BLaER1 treated with 17β-estradiol and CSF1 and Interleukin-3, amounts not matched to agents 10 nM and 100 nM (cell line): ENCODE measurements around the gene SLC25A11.

Experiments used
- H3K27ac ChIP-seq, 11 experiments: shearing (Covaris generic); formaldehyde crosslinking; 2 replicates each; pipeline ENCODE4 v1.8.1; 2022
- H3K27me3 ChIP-seq, 11 experiments: shearing (Covaris generic); formaldehyde crosslinking; 2 replicates each; pipeline ENCODE4 v1.8.1; 2022
- H3K36me3 ChIP-seq, 11 experiments: shearing (Covaris generic); formaldehyde crosslinking; 2 replicates each; pipeline ENCODE4 v1.8.1; 2022
- H3K4me1 ChIP-seq, 10 experiments: shearing (Covaris generic); formaldehyde crosslinking; 2 replicates each; pipeline ENCODE4 v1.8.1; 2022
- H3K4me2 ChIP-seq, 11 experiments: shearing (Covaris generic); formaldehyde crosslinking; 2 replicates each; pipeline ENCODE4 v1.8.1; 2022
- H3K4me3 ChIP-seq, 10 experiments: shearing (Covaris generic); formaldehyde crosslinking; 2 replicates each; pipeline ENCODE4 v1.8.1; 2022
- H3K9ac ChIP-seq, 11 experiments: shearing (Covaris generic); formaldehyde crosslinking; 2 replicates each; pipeline ENCODE4 v1.8.1; 2022
- H3K9me3 ChIP-seq, 11 experiments: shearing (Covaris generic); formaldehyde crosslinking; replicated peaks in 1 of 11; 2 replicates each; pipeline ENCODE4 v1.8.1; 2022
- H4K20me1 ChIP-seq, 11 experiments: shearing (Covaris generic); formaldehyde crosslinking; 2 replicates each; pipeline ENCODE4 v1.8.1; 2022
- Cebpa-rat ChIP-seq, 11 experiments: shearing (Covaris generic); IDR thresholded peaks; 2 replicates each; pipeline ENCODE4 v1.8.1; 2022

Gene SLC25A11

DNA sequence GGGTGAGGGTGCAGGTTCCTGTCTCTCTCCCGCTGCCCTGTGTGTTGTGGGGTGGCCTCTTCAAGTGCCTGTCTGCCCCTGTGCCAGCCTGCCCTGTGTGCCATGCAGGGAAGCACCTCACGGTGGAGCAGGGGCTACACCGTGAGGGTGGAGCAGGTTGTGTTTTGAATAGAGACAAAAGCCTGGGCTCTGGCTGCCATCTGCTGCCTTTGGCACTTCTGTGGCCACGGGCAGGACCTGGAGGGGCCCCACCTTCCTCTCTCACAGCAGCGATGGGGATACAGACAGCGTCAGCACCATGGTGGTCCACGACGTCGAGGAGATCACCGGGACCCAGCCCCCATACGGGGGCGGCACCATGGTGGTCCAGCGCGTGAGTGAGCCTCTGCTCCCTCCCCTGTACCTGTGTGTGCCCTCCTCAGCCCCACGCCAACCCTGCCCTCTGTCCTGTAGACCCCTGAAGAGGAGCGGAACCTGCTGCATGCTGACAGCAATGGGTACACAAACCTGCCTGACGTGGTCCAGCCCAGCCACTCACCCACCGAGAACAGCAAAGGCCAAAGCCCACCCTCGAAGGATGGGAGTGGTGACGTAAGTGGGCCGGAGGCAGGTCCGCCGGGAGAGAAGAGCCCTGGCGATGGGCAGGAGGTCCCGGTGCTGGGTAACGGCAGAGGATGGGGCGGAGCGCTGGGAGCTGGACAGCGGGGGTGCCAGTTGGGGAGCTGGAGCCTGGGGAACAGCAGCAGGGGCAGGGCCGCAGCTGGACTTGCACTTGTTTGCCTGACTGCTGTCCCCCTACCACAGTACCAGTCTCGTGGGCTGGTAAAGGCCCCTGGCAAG lies 45.9 kb downstream of the SLC25A11 start:
- H3K9me3 ChIP-seq = no peaks in the 10 kb centered on the region
- peaks cover 9 to 19% (median 10%) of the 10 kb centered on the region in 11 experiments for H3K27me3 ChIP-seq
- TF ChIP-seq Cebpa-rat (IDR thresholded peaks at IDR 0.05) = no peak
- peaks cover 53 to 86% (median 78%) of the 10 kb centered on the region in 11 experiments for H3K36me3 ChIP-seq
- no peak overlapping the region for H3K4me2 ChIP-seq
- H3K9ac ChIP-seq = peak overlapping the region in 4 of 11 experiments; percentile 7 to 18 (median 15); a peak in 1 of 22 replicates
- H3K4me1 ChIP-seq = peaks cover 6 to 55% (median 11%) of the 10 kb centered on the region in 10 experiments; a peak in 19 of 20 replicates
- peaks cover 0 to 43% (median 0%) of the 10 kb centered on the region in 11 experiments; a peak in 10 of 22 replicates for H4K20me1 ChIP-seq
- no peak overlapping the region for H3K4me3 ChIP-seq
- no peak overlapping the region for H3K27ac ChIP-seq

DNA sequence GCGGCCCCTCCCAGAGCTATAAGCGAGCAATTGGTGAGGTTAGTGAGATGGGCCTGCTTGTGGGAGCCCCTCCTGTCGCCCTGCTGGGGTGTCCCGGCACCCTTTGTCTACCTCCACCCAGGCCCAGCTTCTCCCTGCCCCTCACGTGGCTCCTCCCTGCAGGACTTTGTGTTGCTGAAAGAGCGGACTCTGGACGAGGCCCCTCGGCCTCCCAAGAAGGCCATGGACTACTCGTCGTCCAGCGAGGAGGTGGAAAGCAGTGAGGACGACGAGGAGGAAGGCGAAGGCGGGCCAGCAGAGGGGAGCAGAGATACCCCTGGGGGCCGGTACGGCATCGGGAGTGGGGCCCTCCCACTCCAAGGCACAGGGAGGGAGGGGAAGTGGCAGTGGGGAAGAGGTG lies 46.6 kb downstream of the SLC25A11 start:
- peaks cover 0 to 41% (median 0%) of the 10 kb centered on the region in 11 experiments; a peak in 8 of 22 replicates for H4K20me1 ChIP-seq
- H3K4me2 ChIP-seq = no peak overlapping the region
- peaks cover 0 to 48% (median 4%) of the 10 kb centered on the region in 10 experiments; a peak in 15 of 20 replicates for H3K4me1 ChIP-seq
- no peaks in the 10 kb centered on the region for H3K9me3 ChIP-seq
- no peak for TF ChIP-seq Cebpa-rat (IDR thresholded peaks at IDR 0.05)
- peaks cover 54 to 88% (median 79%) of the 10 kb centered on the region in 11 experiments for H3K36me3 ChIP-seq
- no peak overlapping the region for H3K27ac ChIP-seq
- peak overlapping the region in 2 of 11 experiments; percentile 6 to 23; a peak in 1 of 22 replicates for H3K9ac ChIP-seq
- peaks cover 2 to 13% (median 3%) of the 10 kb centered on the region in 11 experiments; a peak in 20 of 22 replicates for H3K27me3 ChIP-seq
- no peak overlapping the region for H3K4me3 ChIP-seq

DNA sequence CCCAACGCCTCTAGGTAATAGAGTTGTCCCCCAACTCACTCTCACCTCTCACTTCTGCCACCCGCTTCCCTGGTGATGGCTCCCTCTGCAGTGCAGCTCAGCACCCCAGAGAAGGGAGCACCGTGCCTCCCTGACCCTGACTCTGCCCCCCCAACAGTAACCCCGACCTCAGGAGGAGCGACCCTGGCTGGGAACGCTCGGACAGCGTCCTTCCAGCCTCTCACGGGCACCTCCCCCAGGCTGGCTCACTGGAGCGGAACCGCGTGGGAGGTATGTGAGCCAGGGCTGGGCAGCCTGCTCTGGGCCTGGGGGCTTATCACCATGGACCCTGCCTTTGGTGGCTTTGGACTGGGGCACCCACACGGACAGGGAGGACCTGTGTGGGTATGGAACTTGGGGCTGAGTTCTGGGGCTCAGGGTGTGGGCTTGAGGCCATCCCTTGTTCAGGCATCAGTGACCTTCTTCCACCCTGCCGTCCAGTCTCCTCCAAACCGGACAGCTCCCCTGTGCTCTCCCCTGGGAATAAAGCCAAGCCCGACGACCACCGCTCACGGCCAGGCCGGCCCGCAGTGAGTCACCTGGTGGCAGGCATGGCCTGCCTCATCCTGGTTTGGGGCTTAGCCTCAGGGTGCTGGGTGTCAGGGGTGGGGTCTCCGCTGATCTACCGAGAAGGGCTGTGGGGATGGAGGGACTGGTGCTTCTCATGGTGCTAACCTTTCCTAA lies 47.2 kb downstream of the SLC25A11 start:
- peaks cover 57 to 92% (median 82%) of the 10 kb centered on the region in 11 experiments for H3K36me3 ChIP-seq
- no peak overlapping the region for H3K4me3 ChIP-seq
- peaks cover 0 to 48% (median 3%) of the 10 kb centered on the region in 10 experiments; a peak in 9 of 20 replicates for H3K4me1 ChIP-seq
- H3K9ac ChIP-seq = peak overlapping the region in 2 of 11 experiments; percentile 6 to 23; a peak in 2 of 22 replicates
- H4K20me1 ChIP-seq = peaks cover 0 to 39% (median 0%) of the 10 kb centered on the region in 11 experiments; a peak in 7 of 22 replicates
- no peak overlapping the region for H3K27ac ChIP-seq
- no peak for TF ChIP-seq Cebpa-rat (IDR thresholded peaks at IDR 0.05)
- H3K27me3 ChIP-seq = peaks cover 0 to 8% (median 0%) of the 10 kb centered on the region in 11 experiments; a peak in 7 of 22 replicates
- H3K4me2 ChIP-seq = peak overlapping the region in 1 of 11 experiments; percentile 29; a peak in 1 of 22 replicates
- H3K9me3 ChIP-seq = no peaks in the 10 kb centered on the region

DNA sequence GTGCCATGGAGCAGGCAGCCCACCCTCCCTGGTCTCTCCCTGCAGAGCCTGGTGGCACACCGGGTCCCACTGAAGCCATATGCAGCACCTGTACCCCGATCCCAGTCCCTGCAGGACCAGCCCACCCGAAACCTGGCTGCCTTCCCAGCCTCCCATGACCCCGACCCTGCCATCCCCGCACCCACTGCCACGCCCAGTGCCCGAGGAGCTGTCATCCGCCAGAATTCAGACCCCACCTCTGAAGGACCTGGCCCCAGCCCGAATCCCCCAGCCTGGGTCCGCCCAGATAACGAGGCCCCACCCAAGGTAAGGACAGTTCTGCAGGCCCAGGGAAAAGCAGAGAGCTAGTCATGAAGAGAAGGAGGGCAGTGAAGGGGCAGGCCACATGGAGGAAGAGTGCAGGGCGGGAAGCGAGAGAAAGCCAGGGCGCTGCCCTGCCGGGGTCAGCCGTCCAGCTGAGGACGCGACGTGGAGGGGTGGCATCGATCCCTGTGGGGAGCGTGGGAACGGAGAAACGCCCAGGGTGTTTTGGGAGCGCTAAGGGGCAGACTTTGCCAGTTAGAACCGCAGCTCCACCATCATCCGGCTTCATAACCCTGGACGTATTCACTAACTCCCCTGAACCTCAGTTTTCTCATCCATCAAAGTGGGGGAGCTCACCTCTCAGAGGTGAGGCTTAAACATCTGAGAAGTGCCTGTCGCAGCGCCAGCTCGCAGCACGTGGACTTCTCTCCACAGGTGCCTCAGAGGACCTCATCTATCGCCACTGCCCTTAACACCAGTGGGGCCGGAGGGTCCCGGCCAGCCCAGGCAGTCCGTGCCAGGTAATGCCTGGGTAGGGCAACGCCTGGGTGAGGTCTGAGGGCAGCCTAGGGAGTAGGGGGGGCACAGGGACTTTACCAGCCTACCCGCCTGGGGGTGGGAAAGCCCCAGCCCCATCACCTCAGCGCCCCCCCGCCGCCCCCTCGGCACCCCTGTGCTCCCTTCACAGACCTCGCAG lies 48.1 kb downstream of the SLC25A11 start:
- H3K4me3 ChIP-seq = no peak overlapping the region
- H4K20me1 ChIP-seq = peaks cover 0 to 39% (median 0%) of the 10 kb centered on the region in 11 experiments; a peak in 7 of 22 replicates
- no peaks in the 10 kb centered on the region for H3K9me3 ChIP-seq
- TF ChIP-seq Cebpa-rat (IDR thresholded peaks at IDR 0.05) = no peak
- no peak overlapping the region for H3K9ac ChIP-seq
- 0 out of 22 replicates have a peak overlapping the region, but pooled peaks of 1 of the 11 experiments have one; percentile 29 for H3K4me2 ChIP-seq
- H3K4me1 ChIP-seq = peaks cover 0 to 40% (median 3%) of the 10 kb centered on the region in 10 experiments; a peak in 9 of 20 replicates
- H3K27ac ChIP-seq = no peak overlapping the region
- no peaks in the 10 kb centered on the region for H3K27me3 ChIP-seq
- H3K36me3 ChIP-seq = peaks cover 60 to 92% (median 82%) of the 10 kb centered on the region in 11 experiments

DNA sequence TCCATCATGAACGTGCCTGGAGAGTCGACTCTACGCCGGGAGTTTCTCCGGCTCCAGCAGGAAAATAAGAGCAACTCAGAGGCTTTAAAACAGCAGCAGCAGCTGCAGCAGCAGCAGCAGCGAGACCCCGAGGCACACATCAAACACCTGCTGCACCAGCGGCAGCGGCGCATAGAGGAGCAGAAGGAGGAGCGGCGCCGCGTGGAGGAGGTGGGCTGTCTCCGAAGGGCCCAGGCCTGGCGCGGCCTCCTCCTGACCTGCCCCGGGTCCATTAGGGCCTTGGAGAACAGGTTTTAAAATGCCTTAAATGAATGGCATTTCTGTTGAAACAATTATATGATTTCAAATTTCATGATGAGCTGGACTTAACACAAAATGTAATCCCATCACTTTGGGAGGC lies 52.3 kb downstream of the SLC25A11 start:
- no peak for TF ChIP-seq Cebpa-rat (IDR thresholded peaks at IDR 0.05)
- H3K27me3 ChIP-seq = no peaks in the 10 kb centered on the region

More for the DNA sequence above, 52.3 kb downstream of the SLC25A11 start:
- H4K20me1 ChIP-seq = peaks cover 0 to 13% (median 0%) of the 10 kb centered on the region in 11 experiments; a peak in 3 of 22 replicates
- H3K9ac ChIP-seq = no peak overlapping the region
- peaks cover 49 to 82% (median 68%) of the 10 kb centered on the region in 11 experiments for H3K36me3 ChIP-seq
- no peak overlapping the region for H3K27ac ChIP-seq
- H3K9me3 ChIP-seq = no peaks in the 10 kb centered on the region
- no peak overlapping the region for H3K4me3 ChIP-seq
- peaks cover 0 to 8% (median under 1%) of the 10 kb centered on the region in 10 experiments; a peak in 5 of 20 replicates for H3K4me1 ChIP-seq
- H3K4me2 ChIP-seq = no peak overlapping the region
